A549 treated with AZD2906 at 1 μM for 4 hours (cell line): ENCODE measurements around the gene C3AR1. TPM values are rescaled to one million over a fixed set of nuclear protein-coding genes. Genes with fewer than 3 reads are reported as not detected.

ENCODE experiments used
- total RNA-seq: library from RNA; stranded (reverse); fragments of 200-300 nt; extraction: Qiagen RNA extraction; gene quantifications from 5 replicates; pipeline ENCODE4 v1.2.3, GENCODE V29; 2022

Gene C3AR1
- not detected in 5 replicates for total RNA-seq

GRCh38 chr12:8065991-8066594 is at the start of gene C3AR1:
TSS of gene C3AR1 (minus strand) at chr12:8066359. CDS start at chr12:8060185, 6,174 bp downstream.

GRCh38 chr12:8032242-8033152 is 33.7 kb downstream of the C3AR1 start, which contains the start of gene FOXJ2:
TSS of gene FOXJ2 (plus strand) at chr12:8032716. CDS start at chr12:8039833, 7,117 bp downstream.

Other genes starting within 250 kb of the C3AR1 start
- 0.78 to 1.1 TPM (median 0.93 TPM) in 5 replicates for gene SLC2A14, start 193.4 kb downstream of the C3AR1 start, total RNA-seq
- gene SLC2A3, start 130.2 kb downstream of the C3AR1 start, total RNA-seq = 9.4 to 13.3 TPM (median 11.6 TPM) in 5 replicates
- gene FOXJ2, start 33.6 kb downstream of the C3AR1 start, total RNA-seq = 7.4 to 10.3 TPM (median 9.3 TPM) in 5 replicates
- 12.2 to 22.5 TPM (median 13.8 TPM) in 5 replicates for gene NECAP1, start 15.9 kb upstream of the C3AR1 start, total RNA-seq
- gene CLEC4A, start 57.3 kb upstream of the C3AR1 start, total RNA-seq = 0.13 to 0.27 TPM (median 0.23 TPM) in 3 of 5 replicates, not detected in the others
- gene ZNF705A, start 90.7 kb upstream of the C3AR1 start, total RNA-seq = not detected in 5 replicates
- gene FAM90A1, start 161.3 kb upstream of the C3AR1 start, total RNA-seq = 0.07 to 0.20 TPM (median 0.15 TPM) in 5 replicates